Posterior cingulate gyrus (tissue), 11 donors: ENCODE measurements around the gene ANKH.
"Not testable (repeated sequence)": the region's sequence is repeated elsewhere in the genome, so short reads cannot be mapped to it uniquely, and the experiment has no call there.

Experiments
- DNase-seq, 10 donors: peaks; one replicate each; pipeline versions ENCODE4 v3.0.0 to v3.0.0-alpha.2; 2020 to 2021; ENCODE audit warnings: mixed read lengths in 3 of 10
- intact Hi-C: fragments of 100-400 bp; cut with DNase I; formaldehyde crosslinking; loops from one replicate; pipeline ENCODE4 v1.15.1; 2023

The ANKH gene

GRCh38 chr5:14890846-14891245 lies 19.3 kb upstream of the ANKH start:
- intact Hi-C loops: no loop called here
- no peak for DNase-seq

GRCh38 chr5:14884062-14884612 lies 12.6 kb upstream of the ANKH start:
- no peak for DNase-seq
- intact Hi-C loops: no loop called here

- intact Hi-C loops: no loop called here
- DNase-seq: no peak
Observed at GRCh38 chr5:14882658-14883580, 11.3 kb upstream of the ANKH start.

- intact Hi-C loops: no loop called here
- no peak for DNase-seq
Observed at GRCh38 chr5:14881826-14882225, 10.2 kb upstream of the ANKH start.

- DNase-seq: no peak
- intact Hi-C loops: no loop called here
Observed at GRCh38 chr5:14880688-14881087, 9.1 kb upstream of the ANKH start.

- intact Hi-C loops: no loop called here
- no peak for DNase-seq
Observed at GRCh38 chr5:14879937-14880589, 8.5 kb upstream of the ANKH start.

GRCh38 chr5:14879393-14879792 lies 7.8 kb upstream of the ANKH start:
- DNase-seq: no peak
- intact Hi-C loops: no loop called here

GRCh38 chr5:14878192-14878591 lies 6.6 kb upstream of the ANKH start:
- intact Hi-C loops: not testable (repeated sequence)

GRCh38 chr5:14876095-14876494 lies 4.5 kb upstream of the ANKH start:
- DNase-seq: no peak
- intact Hi-C loops: no loop called here

More at GRCh38 chr5:14878192-14878591, 6.6 kb upstream of the ANKH start:
- DNase-seq: not testable (repeated sequence)

GRCh38 chr5:14873790-14874189 lies 2.2 kb upstream of the ANKH start:
- intact Hi-C loops: loop anchor here (5.0 kb wide), 4 partner anchors 61 to 211 kb away; partner anchors contain the start of gene OTULIN
- no peak for DNase-seq

GRCh38 chr5:14873093-14873492 lies 1.5 kb upstream of the ANKH start:
- intact Hi-C loops: loop anchor here (5.0 kb wide), 4 partner anchors 61 to 211 kb away; partner anchors contain the start of gene OTULIN
- peak in 1 of 10 donors; percentile 75 for DNase-seq

- intact Hi-C loops: loop anchor here (5.0 kb wide), 4 partner anchors 60 to 210 kb away; partner anchors contain the start of gene OTULIN
- peak; percentile 35 to 94 (median 64) for DNase-seq
Observed at GRCh38 chr5:14872070-14872989, 752 bp upstream of the ANKH start.

GRCh38 chr5:14870337-14871213 lies 1.0 kb downstream of the ANKH start:
- DNase-seq: peak in 9 of 10 donors; percentile 25 to 92 (median 56)
- intact Hi-C loops: loop anchor here (5.0 kb wide), 4 partner anchors 58 to 208 kb away; partner anchors contain the start of gene OTULIN

- intact Hi-C loops: loop anchor here (5.0 kb wide), 5 partner anchors 47 to 207 kb away; partner anchors contain the start of gene OTULIN
- no peak for DNase-seq
Observed at GRCh38 chr5:14869668-14870164, 1.9 kb downstream of the ANKH start.

- intact Hi-C loops: loop anchor here (5.0 kb wide), 1 partner anchor 47 kb away; no protein-coding TSS in a partner anchor
- DNase-seq: no peak
Observed at GRCh38 chr5:14869233-14869632, 2.3 kb downstream of the ANKH start.

GRCh38 chr5:14868771-14869170 lies 2.8 kb downstream of the ANKH start:
- DNase-seq: no peak
- intact Hi-C loops: loop anchor here (5.0 kb wide), 1 partner anchor 46 kb away; no protein-coding TSS in a partner anchor

GRCh38 chr5:14864181-14864812 lies 7.3 kb downstream of the ANKH start:
- intact Hi-C loops: no loop called here
- DNase-seq: no peak

- intact Hi-C loops: no loop called here
- DNase-seq: no peak
Observed at GRCh38 chr5:14863105-14863504, 8.5 kb downstream of the ANKH start.
